ENCODE data around the gene LCN1.

Gene LCN1

DNA sequence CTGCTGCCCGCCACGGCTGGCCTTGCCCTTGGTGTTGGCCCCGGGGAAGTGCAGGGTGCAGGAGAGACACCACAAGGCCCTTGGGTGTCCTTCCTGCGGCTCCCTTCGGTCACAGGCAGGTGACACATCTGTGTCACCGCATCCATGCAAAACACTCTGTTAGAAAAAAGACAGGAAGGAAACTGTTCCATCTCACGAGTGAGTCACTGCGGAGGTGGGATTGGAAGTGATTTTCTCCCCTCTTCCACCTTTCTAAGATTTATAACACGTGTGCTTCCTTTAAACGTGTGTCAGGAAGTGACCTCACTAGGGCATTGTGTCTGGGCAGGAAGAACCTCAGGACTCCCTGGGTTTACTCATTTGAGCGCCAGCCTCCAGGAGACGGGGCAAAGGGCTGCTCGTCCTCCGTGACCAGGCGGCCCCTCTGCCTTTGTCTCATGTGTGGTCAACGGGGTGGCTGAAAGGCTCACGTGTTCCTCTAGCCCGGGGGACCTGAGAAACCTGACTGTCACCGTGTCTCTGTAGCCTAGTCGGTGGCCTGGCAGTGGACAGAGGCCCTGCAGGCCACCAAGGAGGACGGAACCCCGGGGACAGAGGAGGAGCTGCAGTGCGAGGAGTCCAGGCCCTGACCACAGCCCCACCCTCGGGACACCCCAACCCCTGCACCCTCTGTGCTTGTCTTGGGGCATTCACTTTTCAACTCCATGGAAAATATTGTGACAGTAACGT lies 4.9 kb upstream of the LCN1 start:
- Histone ChIP-seq H3K4me3 (ENCODE audit: low read depth in 1 of 2, low read length in 1 of 2) (no peak overlapping the region), H3K36me3 (no peaks in the 10 kb centered on the region), H3K9me3 (no peaks in the 10 kb centered on the region), H3K27me3 (peaks cover 40% of the 10 kb centered on the region), H3K4me1 (ENCODE audit: control insufficient read depth in 1 of 2, insufficient read depth in 1 of 2, low read depth in 1 of 2, low read length in 1 of 2) (no peaks in the 10 kb centered on the region), H3K27ac (no peak overlapping the region)
- TF ChIP-seq, protein P1, sequence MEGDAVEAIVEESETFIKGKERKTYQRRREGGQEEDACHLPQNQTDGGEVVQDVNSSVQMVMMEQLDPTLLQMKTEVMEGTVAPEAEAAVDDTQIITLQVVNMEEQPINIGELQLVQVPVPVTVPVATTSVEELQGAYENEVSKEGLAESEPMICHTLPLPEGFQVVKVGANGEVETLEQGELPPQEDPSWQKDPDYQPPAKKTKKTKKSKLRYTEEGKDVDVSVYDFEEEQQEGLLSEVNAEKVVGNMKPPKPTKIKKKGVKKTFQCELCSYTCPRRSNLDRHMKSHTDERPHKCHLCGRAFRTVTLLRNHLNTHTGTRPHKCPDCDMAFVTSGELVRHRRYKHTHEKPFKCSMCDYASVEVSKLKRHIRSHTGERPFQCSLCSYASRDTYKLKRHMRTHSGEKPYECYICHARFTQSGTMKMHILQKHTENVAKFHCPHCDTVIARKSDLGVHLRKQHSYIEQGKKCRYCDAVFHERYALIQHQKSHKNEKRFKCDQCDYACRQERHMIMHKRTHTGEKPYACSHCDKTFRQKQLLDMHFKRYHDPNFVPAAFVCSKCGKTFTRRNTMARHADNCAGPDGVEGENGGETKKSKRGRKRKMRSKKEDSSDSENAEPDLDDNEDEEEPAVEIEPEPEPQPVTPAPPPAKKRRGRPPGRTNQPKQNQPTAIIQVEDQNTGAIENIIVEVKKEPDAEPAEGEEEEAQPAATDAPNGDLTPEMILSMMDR (IDR thresholded peaks at IDR 0.05), result no peak

DNA sequence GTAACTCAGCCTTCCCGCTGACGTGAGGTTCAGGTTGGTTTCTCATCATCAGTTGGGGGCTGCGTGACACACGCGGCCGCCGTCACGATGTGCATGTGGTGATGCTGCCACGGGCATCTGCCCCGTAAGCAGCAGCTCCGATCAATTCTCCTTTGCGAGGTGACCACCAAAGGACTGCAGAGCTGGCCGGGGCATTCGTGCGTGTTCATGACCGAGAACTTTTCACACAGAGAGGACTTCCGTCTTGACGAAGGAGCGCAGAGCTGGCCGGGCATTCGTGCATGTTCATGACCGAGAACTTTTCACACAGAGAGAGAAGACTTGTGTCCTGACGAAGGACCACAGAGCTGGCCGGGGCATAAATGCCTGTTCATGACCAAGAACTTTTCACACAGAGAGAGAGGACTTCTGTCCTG lies 3.8 kb upstream of the LCN1 start:
- TF ChIP-seq, protein P1 (IDR thresholded peaks at IDR 0.05), result no peak
- Histone ChIP-seq H3K4me1 (ENCODE audit: control insufficient read depth in 1 of 2, insufficient read depth in 1 of 2, low read depth in 1 of 2, low read length in 1 of 2) (no peaks in the 10 kb centered on the region), H3K36me3 (no peaks in the 10 kb centered on the region)

DNA sequence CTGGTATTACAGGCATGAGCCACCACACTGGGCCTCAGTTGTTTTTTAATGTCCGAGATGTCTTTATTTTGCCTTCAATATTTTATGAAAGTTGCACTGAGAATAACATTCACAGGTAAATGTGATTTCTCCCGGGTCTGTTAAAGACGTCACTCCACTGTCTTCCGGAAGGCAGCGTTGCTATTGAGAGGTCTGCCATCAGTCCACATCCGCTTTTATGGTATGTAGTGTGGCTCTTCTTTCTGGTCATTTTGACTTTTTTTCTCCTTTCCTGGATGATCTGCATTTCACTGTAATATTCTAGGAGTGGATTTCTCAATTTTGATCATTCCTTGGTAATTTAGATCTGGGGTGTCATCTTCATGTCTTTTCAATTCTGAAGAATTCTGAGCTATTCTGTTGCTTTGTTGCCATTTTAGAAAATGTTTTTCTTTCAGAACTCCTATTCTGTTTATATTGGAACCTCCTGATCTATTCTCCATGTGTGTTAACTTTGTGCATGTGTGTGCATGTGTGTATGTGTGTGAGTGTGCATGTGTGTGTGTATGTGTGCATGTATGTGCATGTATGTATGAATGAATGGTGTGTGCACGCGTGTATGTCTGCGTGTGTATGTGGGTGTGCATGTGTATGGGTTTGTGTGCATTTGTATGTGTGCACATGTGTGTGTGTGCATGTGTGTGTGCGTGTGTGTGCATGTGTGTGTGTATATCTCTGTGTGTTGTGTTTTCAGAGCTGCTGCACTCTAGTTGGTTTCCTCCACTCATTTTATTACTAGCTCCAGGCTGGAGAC lies 1.9 kb upstream of the LCN1 start:
- TF ChIP-seq, protein P1 (IDR thresholded peaks at IDR 0.05), result no peak
- H3K27me3 ChIP-seq, result peaks cover 33% of the 10 kb centered on the region
- H3K36me3 ChIP-seq, result no peaks in the 10 kb centered on the region
- no peak overlapping the region for H3K4me3 ChIP-seq (ENCODE audit: low read depth in 1 of 2, low read length in 1 of 2)
- no peaks in the 10 kb centered on the region for H3K9me3 ChIP-seq
- no peaks in the 10 kb centered on the region for H3K4me1 ChIP-seq (ENCODE audit: control insufficient read depth in 1 of 2, insufficient read depth in 1 of 2, low read depth in 1 of 2, low read length in 1 of 2)
- no peak overlapping the region for H3K27ac ChIP-seq

More for the DNA sequence above, 3.8 kb upstream of the LCN1 start:
- Histone ChIP-seq H3K9me3 (no peaks in the 10 kb centered on the region), H3K27ac (no peak overlapping the region), H3K27me3 (peaks cover 40% of the 10 kb centered on the region), H3K4me3 (ENCODE audit: low read depth in 1 of 2, low read length in 1 of 2) (no peak overlapping the region)

DNA sequence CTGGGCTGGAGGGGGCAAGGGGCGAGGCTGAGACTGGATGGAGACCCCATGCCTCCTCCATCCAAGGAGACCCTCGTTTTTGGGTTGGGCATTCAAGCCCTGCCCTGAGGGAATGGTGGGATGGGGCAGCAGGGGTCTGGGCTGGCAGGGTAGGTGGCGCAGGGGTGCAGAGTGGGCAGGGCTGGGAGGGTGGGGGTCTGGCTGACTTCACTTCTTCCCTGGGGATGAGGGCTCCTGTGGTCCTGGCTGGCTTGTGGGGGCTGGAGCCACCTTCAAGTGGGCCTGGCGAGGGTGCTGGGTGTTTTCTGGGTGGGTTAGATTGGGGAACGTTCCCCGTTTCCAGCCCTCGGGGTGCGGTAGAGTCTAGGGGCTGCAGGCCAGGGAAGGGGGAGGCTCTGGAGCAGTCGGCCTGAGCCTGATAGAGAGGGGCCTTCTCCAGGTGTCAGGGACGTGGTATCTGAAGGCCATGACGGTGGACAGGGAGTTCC lies 412 bp downstream of the LCN1 start:
- Histone ChIP-seq H3K27ac (no peak overlapping the region), H3K36me3 (no peaks in the 10 kb centered on the region), H3K4me3 (ENCODE audit: low read depth in 1 of 2, low read length in 1 of 2) (no peak overlapping the region), H3K27me3 (peaks cover 27% of the 10 kb centered on the region), H3K4me1 (ENCODE audit: control insufficient read depth in 1 of 2, insufficient read depth in 1 of 2, low read depth in 1 of 2, low read length in 1 of 2) (no peaks in the 10 kb centered on the region), H3K9me3 (no peaks in the 10 kb centered on the region)
- TF ChIP-seq, protein P1 (IDR thresholded peaks at IDR 0.05), result no peak

DNA sequence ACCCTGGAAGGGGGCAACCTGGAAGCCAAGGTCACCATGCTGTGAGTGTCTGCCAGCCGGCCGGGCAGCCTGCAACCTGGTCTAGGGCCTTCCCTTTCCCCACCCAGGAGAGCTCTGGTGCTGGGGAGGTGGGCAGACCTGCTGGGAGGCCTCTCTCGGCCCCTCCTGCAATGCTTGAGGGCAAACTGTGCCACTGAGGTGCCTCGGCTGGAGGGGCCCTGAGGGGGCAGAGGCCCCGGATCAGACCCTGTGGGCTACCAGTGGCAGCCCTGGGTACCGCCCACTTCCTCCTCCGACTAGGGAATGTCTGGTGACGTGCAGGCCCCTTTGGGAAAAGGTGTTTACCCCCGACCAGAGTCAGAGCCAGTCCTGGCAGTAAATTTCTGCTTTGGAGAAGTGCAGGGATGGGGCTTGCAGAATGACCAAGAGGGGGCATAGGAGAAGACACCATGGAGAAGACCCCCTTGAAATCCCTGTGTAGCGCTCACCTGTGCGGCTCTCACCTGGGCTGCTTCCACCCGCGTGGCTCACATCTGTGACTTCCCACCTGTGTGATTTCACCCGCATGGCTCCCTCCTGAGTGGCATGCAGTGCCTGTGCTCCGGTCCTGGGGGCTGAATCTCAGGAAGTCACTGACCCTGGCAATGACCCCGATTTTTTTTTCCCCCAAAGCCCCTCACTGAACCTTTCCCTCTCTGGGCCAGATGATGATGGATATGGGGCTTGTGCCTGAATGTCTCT lies 1.1 kb downstream of the LCN1 start:
- H3K4me1 ChIP-seq (ENCODE audit: control insufficient read depth in 1 of 2, insufficient read depth in 1 of 2, low read depth in 1 of 2, low read length in 1 of 2), result no peaks in the 10 kb centered on the region
- no peaks in the 10 kb centered on the region for H3K36me3 ChIP-seq
- H3K27me3 ChIP-seq, result peaks cover 20% of the 10 kb centered on the region
- TF ChIP-seq, protein P1 (IDR thresholded peaks at IDR 0.05), result no peak
- no peak overlapping the region for H3K4me3 ChIP-seq (ENCODE audit: low read depth in 1 of 2, low read length in 1 of 2)
- no peak overlapping the region for H3K27ac ChIP-seq
- H3K9me3 ChIP-seq, result no peaks in the 10 kb centered on the region

Data from neutrophil (primary cell).